Activated CD4-positive, alpha-beta T cell treated with anti-CD3 and anti-CD28 coated beads, Interleukin-2, amount 10 ng/mL, durations not matched to agents 24 days and 14 days (primary cell): Measurements from ENCODE around the gene TACR2. TPM values are rescaled to one million over a fixed set of nuclear protein-coding genes. Genes with fewer than 3 reads are reported as not detected.

Experiments
- DNase-seq: peaks from one replicate; pipeline ENCODE4 v3.0.0; 2022
- H3K27ac Mint-ChIP-seq: one replicate; pipeline ENCODE4 v1.8.0; 2022; ENCODE audit warnings: mild to moderate bottlenecking, mixed read lengths
- H3K27me3 Mint-ChIP-seq: one replicate; pipeline ENCODE4 v1.8.0; 2022; ENCODE audit warnings: mixed read lengths
- H3K36me3 Mint-ChIP-seq: one replicate; pipeline ENCODE4 v1.8.0; 2022; ENCODE audit warnings: low read depth, mild to moderate bottlenecking, mixed read lengths
- H3K4me1 Mint-ChIP-seq: one replicate; pipeline ENCODE4 v1.8.0; 2021; ENCODE audit warnings: mixed read lengths
- H3K4me3 Mint-ChIP-seq: one replicate; pipeline ENCODE4 v1.8.0; 2022; ENCODE audit warnings: mild to moderate bottlenecking, moderate library complexity, mixed read lengths
- H3K9me3 Mint-ChIP-seq: one replicate; pipeline ENCODE4 v1.8.0; 2021; ENCODE audit warnings: mixed read lengths
- intact Hi-C: fragments of 100-400 bp; cut with micrococcal nuclease; formaldehyde crosslinking; loops from one replicate; pipeline ENCODE4 v1.15.1; 2023
- total RNA-seq: library from RNA; stranded (reverse); gene quantifications from 2 replicates; pipeline ENCODE4 v1.2.3, GENCODE V29; 2022

TACR2 gene
- total RNA-seq, 1 donor from 2014 or later, result not detected

DNA sequence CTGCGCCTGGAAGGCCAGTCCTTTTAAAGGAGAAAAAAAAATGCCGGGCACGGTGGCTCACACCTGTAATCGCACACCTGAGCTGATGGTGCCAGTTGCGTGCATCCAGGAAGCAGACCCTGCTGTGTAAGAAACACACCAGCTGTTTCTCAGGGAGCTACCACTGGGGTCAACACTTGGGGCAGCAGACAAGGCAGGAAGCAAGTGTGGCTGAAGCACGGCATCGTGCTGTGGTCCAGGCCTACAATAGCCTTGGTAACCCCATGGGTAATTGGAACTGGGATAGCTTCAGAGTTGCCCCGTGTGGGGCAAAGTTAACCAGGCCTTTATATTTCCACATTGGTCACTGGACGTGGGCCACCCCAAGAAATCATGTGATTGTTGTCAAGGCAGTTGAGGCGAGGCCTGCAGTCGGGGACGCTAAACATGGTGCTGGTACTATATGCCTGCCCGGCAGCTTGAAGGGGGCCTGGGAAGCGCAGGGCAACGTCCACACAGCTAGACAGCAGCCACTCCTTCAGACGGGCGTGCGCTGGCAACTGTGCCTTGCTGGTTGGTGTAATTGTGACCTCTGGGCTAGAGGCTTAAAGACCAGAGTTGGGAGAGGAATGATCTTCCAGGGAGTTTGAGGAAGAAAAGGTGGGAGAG is 2.5 kb upstream of the TACR2 start:
- no peak for DNase-seq
- H3K4me3 Mint-ChIP-seq, result no peak overlapping the region
- H3K9me3 Mint-ChIP-seq, result peaks cover 5% of the 10 kb centered on the region
- H3K27ac Mint-ChIP-seq, result no peak overlapping the region
- H3K27me3 Mint-ChIP-seq, result no peaks in the 10 kb centered on the region
- H3K4me1 Mint-ChIP-seq, result peaks cover 6% of the 10 kb centered on the region
- no peaks in the 10 kb centered on the region for H3K36me3 Mint-ChIP-seq
- intact Hi-C loops, result no loop called here

DNA sequence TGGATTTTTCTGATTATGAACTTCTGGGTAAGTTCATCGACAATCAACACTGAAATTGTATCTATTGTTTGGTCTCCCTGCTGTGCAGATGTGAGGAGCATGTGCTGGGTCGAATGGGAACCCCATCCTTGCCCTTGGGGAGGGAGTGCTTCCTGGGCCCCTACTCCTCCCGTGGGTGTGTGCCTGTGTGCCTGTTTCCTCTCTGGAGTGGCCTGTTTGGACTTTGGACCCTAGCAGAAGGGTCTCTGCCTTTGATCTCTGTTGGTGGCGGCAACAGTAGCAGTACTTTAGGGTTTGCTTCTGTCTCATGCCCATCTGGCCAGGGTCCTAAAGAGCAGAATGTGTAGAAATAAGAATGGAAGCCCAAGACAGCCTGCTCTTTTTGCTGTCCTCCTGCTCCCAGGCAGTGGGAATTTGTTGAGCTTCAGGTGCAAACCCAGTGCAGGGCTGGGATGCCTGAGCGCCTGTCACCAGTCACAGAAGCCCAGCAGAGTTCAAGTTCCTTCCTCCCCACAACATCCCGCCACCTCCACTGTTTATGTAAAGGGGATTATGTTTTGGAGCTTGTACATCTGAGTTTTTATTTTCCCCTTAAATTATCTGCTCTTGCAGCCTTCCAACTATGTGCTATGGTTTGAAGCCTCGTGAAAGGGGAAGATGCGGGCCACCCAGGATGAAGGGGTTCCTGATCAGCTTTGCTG is 1.5 kb upstream of the TACR2 start:
- peaks cover under 1% of the 10 kb centered on the region for H3K4me1 Mint-ChIP-seq
- no peaks in the 10 kb centered on the region for H3K27me3 Mint-ChIP-seq
- DNase-seq, result no peak
- H3K9me3 Mint-ChIP-seq, result no peaks in the 10 kb centered on the region
- no peaks in the 10 kb centered on the region for H3K36me3 Mint-ChIP-seq
- intact Hi-C loops, result no loop called here
- no peak overlapping the region for H3K4me3 Mint-ChIP-seq
- H3K27ac Mint-ChIP-seq, result no peak overlapping the region

DNA sequence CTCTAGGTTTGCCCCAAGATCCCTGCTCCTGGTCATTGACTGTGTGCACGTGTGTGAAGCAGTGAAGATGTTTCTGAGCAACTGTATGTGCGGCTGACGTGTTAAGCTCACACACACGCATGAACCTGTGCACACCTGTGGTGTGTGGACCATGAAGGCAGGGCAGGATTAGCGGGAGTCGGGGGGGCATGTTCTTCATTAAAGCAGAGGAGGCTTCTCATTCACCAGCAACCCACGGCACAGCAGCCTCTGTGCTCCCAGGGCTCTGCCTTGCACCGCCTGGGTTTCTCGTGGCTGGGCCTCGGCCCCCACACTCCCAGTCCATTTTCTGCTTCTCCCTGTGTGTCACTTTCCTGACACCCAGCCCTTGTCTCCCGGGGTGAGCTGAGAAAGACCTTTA is 824 bp upstream of the TACR2 start:
- Mint-ChIP-seq H3K27me3 (no peaks in the 10 kb centered on the region), H3K27ac (no peak overlapping the region), H3K4me3 (no peak overlapping the region), H3K4me1 (peaks cover 2% of the 10 kb centered on the region), H3K9me3 (no peaks in the 10 kb centered on the region), H3K36me3 (no peaks in the 10 kb centered on the region)
- intact Hi-C loops, result no loop called here
- no peak for DNase-seq

DNA sequence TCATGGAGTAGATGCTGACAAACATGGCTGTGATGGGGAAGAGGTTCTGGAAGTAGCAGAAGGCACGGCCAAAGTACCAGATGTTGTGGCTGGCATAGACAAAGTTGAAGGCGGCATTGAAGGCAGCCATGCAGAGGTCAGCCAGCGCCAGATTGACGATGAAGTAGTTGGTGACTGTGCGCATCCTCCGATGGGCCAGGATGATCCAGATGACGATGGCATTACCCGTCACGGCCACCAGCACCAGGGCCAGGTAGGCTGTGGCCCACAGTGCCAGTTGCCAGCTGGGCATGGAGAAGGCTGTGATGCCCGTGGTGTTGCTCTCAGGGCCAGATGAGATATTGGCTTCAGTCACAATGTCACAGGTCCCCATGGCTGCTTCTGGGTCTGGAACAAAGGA is 767 bp downstream of the TACR2 start:
- DNase-seq, result no peak
- H3K4me3 Mint-ChIP-seq, result no peak overlapping the region
- H3K36me3 Mint-ChIP-seq, result no peaks in the 10 kb centered on the region
- H3K4me1 Mint-ChIP-seq, result peaks cover 2% of the 10 kb centered on the region
- no peak overlapping the region for H3K27ac Mint-ChIP-seq
- intact Hi-C loops, result no loop called here
- no peaks in the 10 kb centered on the region for H3K27me3 Mint-ChIP-seq
- H3K9me3 Mint-ChIP-seq, result no peaks in the 10 kb centered on the region

DNA sequence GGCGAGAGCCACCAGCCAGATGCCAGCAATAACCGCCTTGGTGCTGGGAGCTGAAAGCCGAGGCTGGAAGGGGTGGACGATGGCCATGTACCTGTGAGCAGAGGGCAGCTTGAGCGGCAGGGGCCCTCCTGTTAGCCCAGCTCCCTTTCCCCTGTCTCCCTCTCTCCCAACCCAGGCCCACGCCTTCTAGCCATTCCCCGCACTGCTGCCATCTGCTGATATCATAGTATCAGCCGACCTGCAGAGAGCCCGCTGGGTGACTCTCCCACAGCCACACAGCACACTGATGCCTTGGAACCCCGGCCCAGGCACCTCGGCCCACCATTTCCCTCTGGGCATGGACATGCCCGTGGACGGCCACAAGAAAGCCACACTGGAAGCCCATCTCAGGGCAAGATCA is 1.7 kb downstream of the TACR2 start:
- Mint-ChIP-seq H3K4me3 (no peak overlapping the region), H3K27ac (no peak overlapping the region), H3K4me1 (peaks cover 2% of the 10 kb centered on the region), H3K9me3 (no peaks in the 10 kb centered on the region), H3K27me3 (no peaks in the 10 kb centered on the region), H3K36me3 (no peaks in the 10 kb centered on the region)
- DNase-seq, result no peak
- intact Hi-C loops, result no loop called here

DNA sequence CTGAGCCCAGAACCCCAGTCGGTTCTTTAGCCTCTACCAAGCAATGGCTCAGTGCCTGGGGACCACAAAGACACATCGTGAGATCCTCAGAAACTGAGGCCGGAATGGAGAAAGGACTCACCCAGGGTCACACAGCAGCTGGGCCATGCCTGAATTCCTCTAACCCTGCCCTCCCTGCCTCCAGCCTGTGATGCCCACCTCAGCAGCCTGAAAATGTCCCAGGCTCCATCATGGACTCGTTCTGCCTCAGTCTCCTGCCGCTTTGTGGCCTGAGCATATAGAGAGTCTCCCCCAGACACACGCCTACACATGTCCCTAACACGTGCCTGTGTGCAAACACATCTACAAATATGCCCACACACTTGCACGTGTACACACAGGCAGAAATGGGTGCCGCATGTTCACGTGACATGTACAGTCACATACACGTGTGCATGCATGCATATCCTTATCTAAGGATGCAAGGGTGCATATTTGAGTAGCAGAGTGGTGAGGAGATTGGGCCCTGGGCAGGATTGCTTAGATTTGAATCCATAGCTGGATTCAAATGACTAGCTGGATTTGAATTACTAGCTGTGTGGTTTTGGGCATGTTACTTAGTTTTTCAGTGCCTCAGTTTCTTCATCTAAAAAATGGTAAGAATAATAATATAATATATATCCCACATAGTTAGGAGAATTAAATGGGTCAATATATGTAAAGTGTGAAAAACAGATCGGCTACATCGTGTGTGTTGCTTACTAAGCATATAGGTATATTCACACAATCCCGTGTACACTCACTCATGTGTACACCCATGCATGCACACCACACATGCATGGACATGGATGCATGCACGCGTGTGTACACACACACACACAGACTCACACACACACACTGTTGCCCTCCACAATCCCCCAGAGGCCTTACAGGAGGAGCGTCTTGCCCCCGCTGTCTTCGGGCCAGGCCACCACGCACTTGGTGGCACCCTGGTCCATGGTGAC is 2.4 kb downstream of the TACR2 start:
- H3K27me3 Mint-ChIP-seq, result no peaks in the 10 kb centered on the region
- no peak overlapping the region for H3K4me3 Mint-ChIP-seq
- H3K9me3 Mint-ChIP-seq, result no peaks in the 10 kb centered on the region
- H3K4me1 Mint-ChIP-seq, result peaks cover 6% of the 10 kb centered on the region
- no peak overlapping the region for H3K27ac Mint-ChIP-seq
- no peaks in the 10 kb centered on the region for H3K36me3 Mint-ChIP-seq
- DNase-seq, result no peak
- intact Hi-C loops, result no loop called here

DNA sequence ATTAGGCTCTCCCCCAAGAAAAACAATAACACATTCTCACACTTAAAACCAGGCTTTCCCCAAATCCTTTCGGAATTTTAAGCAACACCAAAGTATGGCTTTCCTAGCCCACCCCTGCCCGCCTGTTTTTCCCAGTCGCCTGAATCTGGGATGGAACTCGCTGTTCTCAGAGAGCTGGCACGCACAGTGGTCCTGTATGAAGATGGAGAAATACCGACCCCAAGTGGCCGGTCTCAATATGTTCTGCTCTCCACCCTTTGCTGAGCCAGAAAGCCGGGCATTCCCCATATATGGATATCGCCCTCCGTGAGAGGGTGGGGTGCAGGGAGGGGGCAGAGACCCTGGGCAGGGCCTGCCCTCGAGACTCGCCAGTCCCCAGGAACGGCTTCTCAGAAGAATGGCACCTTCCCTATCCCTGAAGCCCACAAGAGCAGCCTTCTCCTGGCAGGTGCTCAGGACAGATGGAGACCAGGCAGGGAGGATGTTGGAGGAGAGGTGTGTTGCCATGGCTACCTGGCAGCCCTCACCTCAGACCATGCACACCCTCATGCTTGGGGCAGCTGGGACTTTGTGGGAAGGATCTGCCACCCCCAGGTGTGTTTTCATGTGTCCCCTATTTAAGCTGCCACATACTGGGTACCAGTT is 3.4 kb downstream of the TACR2 start:
- Mint-ChIP-seq H3K36me3 (no peaks in the 10 kb centered on the region), H3K4me3 (no peak overlapping the region), H3K27me3 (no peaks in the 10 kb centered on the region), H3K4me1 (peaks cover 10% of the 10 kb centered on the region), H3K9me3 (no peaks in the 10 kb centered on the region), H3K27ac (no peak overlapping the region)
- DNase-seq, result peak; percentile 76
- intact Hi-C loops, result no loop called here

DNA sequence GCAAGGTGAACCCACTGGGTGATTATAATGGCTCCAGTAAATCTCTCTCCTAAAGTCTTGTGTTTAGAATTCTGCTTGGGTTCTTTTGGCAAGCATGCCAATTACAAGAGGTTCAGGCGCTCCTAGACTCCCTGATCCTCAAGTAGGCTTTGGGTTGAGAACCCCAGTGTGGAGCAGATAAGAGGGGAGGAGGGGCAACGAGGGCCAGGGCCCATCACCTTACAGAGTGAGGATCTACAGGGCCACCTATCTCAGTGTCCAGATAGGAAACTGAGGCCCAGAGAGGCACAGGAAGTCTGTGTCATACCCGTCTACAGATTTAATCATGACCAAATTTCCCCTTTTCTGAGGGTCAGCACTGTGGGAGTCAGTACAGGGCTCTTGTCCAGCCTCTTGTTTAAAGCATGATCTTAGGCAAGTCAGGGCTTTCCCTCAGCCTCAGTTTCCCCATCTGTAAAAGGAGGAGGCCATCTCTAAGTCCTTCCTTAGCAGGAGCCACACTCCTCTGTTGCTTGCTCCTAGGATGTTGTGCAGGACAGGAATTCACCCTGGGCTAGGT is 4.4 kb downstream of the TACR2 start:
- intact Hi-C loops, result no loop called here
- H3K36me3 Mint-ChIP-seq, result no peaks in the 10 kb centered on the region
- no peaks in the 10 kb centered on the region for H3K9me3 Mint-ChIP-seq
- H3K27me3 Mint-ChIP-seq, result no peaks in the 10 kb centered on the region
- no peak overlapping the region for H3K27ac Mint-ChIP-seq
- no peak for DNase-seq
- peaks cover 18% of the 10 kb centered on the region for H3K4me1 Mint-ChIP-seq
- no peak overlapping the region for H3K4me3 Mint-ChIP-seq

DNA sequence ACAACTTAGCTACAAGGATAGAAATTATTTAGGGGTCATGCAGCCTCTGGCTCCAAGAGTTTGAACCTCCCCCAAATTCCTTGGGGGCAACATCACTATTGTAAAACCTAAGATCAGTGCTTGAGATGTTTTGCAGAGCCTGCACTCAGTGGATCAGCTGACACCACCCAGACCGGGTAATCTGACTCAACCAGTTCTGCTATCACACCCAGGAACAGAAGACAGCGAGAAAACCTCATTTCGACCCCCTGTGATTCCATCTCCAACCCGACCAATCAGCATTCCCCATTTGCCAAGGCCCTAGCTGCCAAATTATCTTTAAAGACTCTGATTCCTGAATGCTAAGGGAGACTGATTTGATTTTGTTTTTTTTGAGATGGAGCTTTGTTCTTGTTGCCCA is 5.2 kb downstream of the TACR2 start:
- intact Hi-C loops, result no loop called here
- Mint-ChIP-seq H3K36me3 (no peaks in the 10 kb centered on the region), H3K4me1 (peaks cover 20% of the 10 kb centered on the region), H3K27me3 (no peaks in the 10 kb centered on the region), H3K27ac (no peak overlapping the region), H3K4me3 (no peak overlapping the region), H3K9me3 (no peaks in the 10 kb centered on the region)
- DNase-seq, result no peak

DNA sequence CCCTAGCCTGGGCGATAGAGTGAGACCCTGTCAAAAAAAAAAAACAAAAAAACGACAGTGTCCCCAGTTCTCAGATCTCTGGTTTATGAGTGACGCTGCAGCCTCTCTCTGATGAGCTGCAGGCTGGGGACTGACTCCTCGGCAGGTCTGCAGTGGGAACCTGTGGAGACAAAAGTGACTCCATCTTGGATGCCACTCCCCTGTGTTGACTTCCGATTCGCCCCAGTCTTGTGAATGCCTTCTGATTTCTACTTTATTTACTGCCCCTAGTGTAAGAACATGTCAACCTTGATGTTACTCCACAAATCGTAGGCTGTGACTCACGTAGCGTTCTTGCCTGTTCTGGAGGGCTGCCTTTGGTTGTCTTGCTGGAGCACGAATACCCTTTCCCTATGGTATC is 6.2 kb downstream of the TACR2 start:
- Mint-ChIP-seq H3K36me3 (peaks cover 3% of the 10 kb centered on the region), H3K9me3 (no peaks in the 10 kb centered on the region), H3K4me3 (no peak overlapping the region), H3K27me3 (no peaks in the 10 kb centered on the region), H3K4me1 (peaks cover 20% of the 10 kb centered on the region), H3K27ac (no peak overlapping the region)
- no peak for DNase-seq
- intact Hi-C loops, result no loop called here

DNA sequence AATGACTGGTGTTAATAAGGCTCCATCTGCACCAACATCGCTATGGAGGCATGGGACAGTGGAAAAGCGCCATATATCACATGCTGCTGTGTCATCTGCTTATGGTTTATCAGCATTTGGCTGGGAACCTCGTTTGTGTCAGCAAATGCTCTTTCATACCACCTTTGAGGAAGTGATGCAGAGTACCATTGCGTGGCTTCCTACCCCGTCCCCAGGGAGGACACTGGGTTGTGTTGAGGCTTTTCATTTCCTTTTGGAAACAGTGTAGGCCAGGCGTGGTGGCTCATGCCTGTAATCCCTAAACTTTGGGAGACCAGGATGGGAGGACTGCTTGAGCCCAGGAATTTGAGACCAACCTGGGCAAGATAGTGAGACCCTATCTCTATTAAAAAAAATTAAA is 6.8 kb downstream of the TACR2 start:
- DNase-seq, result no peak
- no peaks in the 10 kb centered on the region for H3K27me3 Mint-ChIP-seq
- peaks cover 20% of the 10 kb centered on the region for H3K4me1 Mint-ChIP-seq
- H3K36me3 Mint-ChIP-seq, result peaks cover 4% of the 10 kb centered on the region
- intact Hi-C loops, result loop anchor here (1.0 to 2.0 kb wide), 3 partner anchors 97 to 285 kb away; partner anchors contain the start of gene VPS26A
- no peaks in the 10 kb centered on the region for H3K9me3 Mint-ChIP-seq
- no peak overlapping the region for H3K27ac Mint-ChIP-seq
- no peak overlapping the region for H3K4me3 Mint-ChIP-seq

DNA sequence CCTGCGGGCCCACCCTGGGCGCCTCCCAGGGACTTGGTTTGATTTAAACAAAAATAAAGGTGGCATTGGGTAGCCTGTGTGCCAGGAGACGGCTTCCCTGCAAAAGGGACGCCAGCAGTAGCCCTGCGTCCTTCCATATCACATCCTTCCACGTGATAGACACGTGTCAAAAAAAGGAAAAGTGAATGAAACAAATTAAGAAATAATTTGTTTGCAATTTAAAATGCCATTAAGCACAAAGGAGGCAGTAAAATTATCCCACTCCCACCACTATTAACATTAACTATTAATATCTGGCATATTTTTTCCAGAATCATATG is 7.6 kb downstream of the TACR2 start:
- Mint-ChIP-seq H3K4me1 (peaks cover 20% of the 10 kb centered on the region), H3K27ac (peak overlapping the region; percentile 71)

More for the DNA sequence above, 7.6 kb downstream of the TACR2 start:
- intact Hi-C loops, result loop anchor here (1.0 to 2.0 kb wide), 3 partner anchors 98 to 284 kb away; partner anchors contain the start of gene VPS26A
- Mint-ChIP-seq H3K36me3 (peaks cover 7% of the 10 kb centered on the region), H3K27me3 (no peaks in the 10 kb centered on the region), H3K9me3 (no peaks in the 10 kb centered on the region), H3K4me3 (peak overlapping the region; percentile 64)
- no peak for DNase-seq
